ENCODE measurements around the gene YIF1A.

Gene YIF1A

GRCh38 chr11:66288671-66289547 is at the start of gene YIF1A:
Gene YIF1A, minus strand, starts transcription at chr11:66289143. Its CDS starts 158 bp downstream, at chr11:66288985.
- DNase-seq: peak; percentile 99
- Histone ChIP-seq H3K4me2 (ENCODE audit: insufficient read depth, low read length) (peak within 1 kb of the TSS; percentile 84), H3K9ac (ENCODE audit: low read depth, low read length) (peak within 1 kb of the TSS; percentile 78), H3K9me3 (ENCODE audit: insufficient read depth, low read length, severe bottlenecking) (no peaks in the 10 kb centered on the region), H3K36me3 (ENCODE audit: insufficient read depth, low read length) (no peaks in the 10 kb centered on the region), H3K4me3 (ENCODE audit: low read depth in 1 of 2, low read length in 2 of 2) (peak within 1 kb of the TSS; percentile 87 to 96; a peak in 3 of 4 replicates), H4K20me1 (ENCODE audit: insufficient read depth, low read length) (peaks cover 8% of the 10 kb centered on the region), H3K27ac (ENCODE audit: low read length) (peak within 1 kb of the TSS; percentile 73), H2AFZ (ENCODE audit: low read depth, low read length) (peak within 1 kb of the TSS; percentile 88), H3K79me2 (ENCODE audit: insufficient read depth, low read length) (peaks cover 14% of the 10 kb centered on the region), H3K27me3 (ENCODE audit: insufficient read depth, low read length, poor library complexity) (no peaks in the 10 kb centered on the region), H3K4me1 (ENCODE audit: insufficient read depth, low read length) (peaks cover 33% of the 10 kb centered on the region)
- ATAC-seq (ENCODE audit: insufficient read depth, low read depth): peak; percentile 95
- peak; percentile 34 for TF ChIP-seq CTCF (IDR thresholded peaks at IDR 0.05; ENCODE audit: borderline replicate concordance, extremely low read depth, low read length, poor library complexity, severe bottlenecking)
- no peak for TF ChIP-seq EZH2 (IDR thresholded peaks at IDR 0.05; ENCODE audit: borderline replicate concordance, low read depth, low read length, severe bottlenecking)

GRCh38 chr11:66337103-66337899 is 48.4 kb upstream of the YIF1A start:
- H3K4me1 ChIP-seq (ENCODE audit: insufficient read depth, low read length): no peaks in the 10 kb centered on the region
- ATAC-seq (ENCODE audit: insufficient read depth, low read depth): no peak; the same call in 2 of the 3 replicates
- no peak overlapping the region for H3K4me3 ChIP-seq (ENCODE audit: low read depth in 1 of 2, low read length in 2 of 2)
- H3K4me2 ChIP-seq (ENCODE audit: insufficient read depth, low read length): no peak overlapping the region
- peaks cover 11% of the 10 kb centered on the region for H4K20me1 ChIP-seq (ENCODE audit: insufficient read depth, low read length)
- no peaks in the 10 kb centered on the region for H3K27me3 ChIP-seq (ENCODE audit: insufficient read depth, low read length, poor library complexity)
- no peak for DNase-seq
- no peaks in the 10 kb centered on the region for H3K79me2 ChIP-seq (ENCODE audit: insufficient read depth, low read length)
- no peak overlapping the region for H2AFZ ChIP-seq (ENCODE audit: low read depth, low read length)
- peaks cover 56% of the 10 kb centered on the region for H3K36me3 ChIP-seq (ENCODE audit: insufficient read depth, low read length)
- no peak for TF ChIP-seq EZH2 (IDR thresholded peaks at IDR 0.05; ENCODE audit: borderline replicate concordance, low read depth, low read length, severe bottlenecking)
- TF ChIP-seq CTCF (IDR thresholded peaks at IDR 0.05; ENCODE audit: borderline replicate concordance, extremely low read depth, low read length, poor library complexity, severe bottlenecking): no peak
- no peak overlapping the region for H3K9ac ChIP-seq (ENCODE audit: low read depth, low read length)
- H3K27ac ChIP-seq (ENCODE audit: low read length): no peak overlapping the region
- H3K9me3 ChIP-seq (ENCODE audit: insufficient read depth, low read length, severe bottlenecking): no peaks in the 10 kb centered on the region

- H4K20me1 ChIP-seq (ENCODE audit: insufficient read depth, low read length): peaks cover 11% of the 10 kb centered on the region
- no peak within 1 kb of the TSS for H2AFZ ChIP-seq (ENCODE audit: low read depth, low read length)
- H3K4me2 ChIP-seq (ENCODE audit: insufficient read depth, low read length): no peak within 1 kb of the TSS
- TF ChIP-seq CTCF (IDR thresholded peaks at IDR 0.05; ENCODE audit: borderline replicate concordance, extremely low read depth, low read length, poor library complexity, severe bottlenecking) (peak; percentile 15), EZH2 (IDR thresholded peaks at IDR 0.05; ENCODE audit: borderline replicate concordance, low read depth, low read length, severe bottlenecking) (no peak)
- H3K9me3 ChIP-seq (ENCODE audit: insufficient read depth, low read length, severe bottlenecking): no peaks in the 10 kb centered on the region
- H3K4me1 ChIP-seq (ENCODE audit: insufficient read depth, low read length): no peaks in the 10 kb centered on the region
- ATAC-seq (ENCODE audit: insufficient read depth, low read depth): peak; percentile 46
- H3K27ac ChIP-seq (ENCODE audit: low read length): no peak within 1 kb of the TSS
- no peak within 1 kb of the TSS for H3K4me3 ChIP-seq (ENCODE audit: low read depth in 1 of 2, low read length in 2 of 2)
- no peaks in the 10 kb centered on the region for H3K79me2 ChIP-seq (ENCODE audit: insufficient read depth, low read length)
- no peaks in the 10 kb centered on the region for H3K27me3 ChIP-seq (ENCODE audit: insufficient read depth, low read length, poor library complexity)
- DNase-seq: no peak
- no peak within 1 kb of the TSS for H3K9ac ChIP-seq (ENCODE audit: low read depth, low read length)
- H3K36me3 ChIP-seq (ENCODE audit: insufficient read depth, low read length): peaks cover 48% of the 10 kb centered on the region
Measured at GRCh38 chr11:66336234-66337102, 47.5 kb upstream of the YIF1A start, which contains the start of gene RIN1. Gene RIN1, minus strand, starts transcription at chr11:66336434. Its CDS starts 32 bp downstream, at chr11:66336402.

Measured in DND-41 (cell line).